ENCODE measurements around the gene LRRC37A. TPM values are rescaled to one million over a fixed set of nuclear protein-coding genes. Genes with fewer than 3 reads are reported as not detected.
A peak's percentile ranks its signal among the peaks of the same experiment; 100 is the strongest.
"Not testable (repeated sequence)": the region's sequence is repeated elsewhere in the genome, so short reads cannot be mapped to it uniquely, and the experiment has no call there.

LRRC37A gene
- total RNA-seq, 3 donors from 2014 or later (not counting 1 experiment from before 2014, with no cell fraction given): 1.9 to 8.0 (median 3.5) TPM

GRCh38 chr17:46286764-46287221 lies 8.1 kb upstream of the LRRC37A start:
- H3K4me3 Mint-ChIP-seq; H3K4me3 ChIP-seq (ENCODE audit: low read length); H3K27ac Mint-ChIP-seq; H3K4me1 ChIP-seq (ENCODE audit: control insufficient read depth, insufficient read depth, low read length); H3K4me1 Mint-ChIP-seq; H3K27me3 ChIP-seq (ENCODE audit: control insufficient read depth, insufficient read depth, low read length); H3K27me3 Mint-ChIP-seq (ENCODE audit: low read depth in 2 of 2); H3K9me3 ChIP-seq (ENCODE audit: control insufficient read depth, insufficient read depth, low read length); H3K36me3 Mint-ChIP-seq; H3K9me3 Mint-ChIP-seq; H3K27ac ChIP-seq (ENCODE audit: low read length); H3K36me3 ChIP-seq (ENCODE audit: control insufficient read depth, insufficient read depth, low read length): not testable (repeated sequence)
- peak; percentile 84 for TF ChIP-seq CTCF (IDR thresholded peaks at IDR 0.05)
- intact Hi-C loops (cut with micrococcal nuclease): loop anchor here (10.0 kb wide), 1 partner anchor 282 kb away; no protein-coding TSS in a partner anchor
- DNase-seq (peak; percentile 21 to 91), ATAC-seq (peak; percentile 85 to 98 (median 96))
- 1% methylated on average over 3 of the region's 3 CpGs for WGBS (ENCODE audit: insufficient coverage)

GRCh38 chr17:46287587-46287986 lies 7.3 kb upstream of the LRRC37A start:
- intact Hi-C loops (cut with micrococcal nuclease): loop anchor here (10.0 kb wide), 1 partner anchor 283 kb away; no protein-coding TSS in a partner anchor

DNA sequence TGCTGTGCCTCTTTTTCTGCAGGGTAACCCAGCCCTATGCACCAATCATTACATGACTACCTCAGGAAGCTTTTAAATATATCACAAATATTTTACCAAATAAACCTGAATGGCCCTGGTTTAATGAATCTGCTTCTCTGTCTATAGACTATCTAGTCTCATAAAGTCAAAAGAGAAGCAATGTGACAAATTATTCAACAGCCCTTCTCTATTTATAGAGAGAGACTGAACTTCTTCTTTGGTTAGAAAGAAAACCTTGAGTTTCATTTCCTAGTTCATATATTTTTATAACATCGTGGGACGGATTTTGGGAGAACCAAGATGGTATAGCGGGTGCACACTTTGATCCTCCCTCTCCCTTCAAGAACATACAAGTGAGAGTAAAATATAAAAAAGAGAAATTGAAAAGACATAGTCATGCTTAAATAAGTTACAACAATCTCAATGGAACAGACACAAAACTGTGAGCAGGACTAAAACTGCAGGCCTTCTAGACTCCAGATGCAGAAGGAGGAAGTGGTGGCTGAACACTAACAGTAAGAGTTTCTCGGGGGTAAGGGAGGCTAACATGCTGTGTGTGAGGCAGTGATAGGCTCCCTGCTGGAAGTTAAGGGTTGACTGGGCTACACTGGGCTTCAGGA lies 3.9 kb upstream of the LRRC37A start:
- H3K9me3 ChIP-seq (ENCODE audit: control insufficient read depth, insufficient read depth, low read length); H3K27ac Mint-ChIP-seq; H3K4me1 Mint-ChIP-seq; H3K4me1 ChIP-seq (ENCODE audit: control insufficient read depth, insufficient read depth, low read length); H3K9me3 Mint-ChIP-seq; ATAC-seq; DNase-seq; H3K36me3 Mint-ChIP-seq; H3K4me3 ChIP-seq (ENCODE audit: low read length); H3K4me3 Mint-ChIP-seq; H3K27me3 ChIP-seq (ENCODE audit: control insufficient read depth, insufficient read depth, low read length); intact Hi-C loops (cut with micrococcal nuclease); H3K36me3 ChIP-seq (ENCODE audit: control insufficient read depth, insufficient read depth, low read length); H3K27me3 Mint-ChIP-seq (ENCODE audit: low read depth in 2 of 2); H3K27ac ChIP-seq (ENCODE audit: low read length): not testable (repeated sequence)
- 10% methylated on average over 1 of the region's 4 CpGs for WGBS (ENCODE audit: insufficient coverage)

More at GRCh38 chr17:46287587-46287986, 7.3 kb upstream of the LRRC37A start:
- not testable (repeated sequence) for DNase-seq; H3K4me1 ChIP-seq (ENCODE audit: control insufficient read depth, insufficient read depth, low read length); H3K4me1 Mint-ChIP-seq; H3K27ac Mint-ChIP-seq; H3K27me3 ChIP-seq (ENCODE audit: control insufficient read depth, insufficient read depth, low read length); H3K4me3 Mint-ChIP-seq; H3K36me3 ChIP-seq (ENCODE audit: control insufficient read depth, insufficient read depth, low read length); ATAC-seq; H3K27me3 Mint-ChIP-seq (ENCODE audit: low read depth in 2 of 2); H3K36me3 Mint-ChIP-seq; H3K4me3 ChIP-seq (ENCODE audit: low read length); H3K9me3 ChIP-seq (ENCODE audit: control insufficient read depth, insufficient read depth, low read length); H3K27ac ChIP-seq (ENCODE audit: low read length); H3K9me3 Mint-ChIP-seq
- WGBS (ENCODE audit: insufficient coverage): 86% methylated on average over 7 of the region's 7 CpGs

DNA sequence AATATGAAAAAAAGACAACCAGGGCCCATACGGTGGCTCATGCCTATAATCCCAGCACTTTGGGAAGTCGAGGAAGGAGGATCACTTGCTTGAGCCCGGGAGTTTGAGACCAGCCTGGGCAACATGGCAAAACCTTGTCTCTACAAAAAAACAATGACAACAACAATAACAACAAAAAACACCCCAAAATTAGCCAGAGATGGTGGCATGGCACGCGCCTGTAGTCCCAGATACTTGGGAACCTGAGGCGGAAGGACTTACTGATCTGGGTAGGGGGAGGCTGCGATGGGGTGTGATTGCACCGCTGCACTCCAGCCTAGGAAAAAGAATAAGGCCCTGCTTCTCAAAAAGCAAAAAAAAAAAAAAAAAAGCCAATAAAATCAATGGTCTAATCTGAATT lies 3.3 kb upstream of the LRRC37A start:
- DNase-seq; H3K4me3 Mint-ChIP-seq; H3K27ac ChIP-seq (ENCODE audit: low read length); ATAC-seq; H3K9me3 Mint-ChIP-seq; intact Hi-C loops (cut with micrococcal nuclease); H3K4me3 ChIP-seq (ENCODE audit: low read length); H3K27me3 Mint-ChIP-seq (ENCODE audit: low read depth in 2 of 2); H3K9me3 ChIP-seq (ENCODE audit: control insufficient read depth, insufficient read depth, low read length); H3K4me1 ChIP-seq (ENCODE audit: control insufficient read depth, insufficient read depth, low read length); H3K27me3 ChIP-seq (ENCODE audit: control insufficient read depth, insufficient read depth, low read length); H3K36me3 Mint-ChIP-seq; H3K27ac Mint-ChIP-seq; H3K36me3 ChIP-seq (ENCODE audit: control insufficient read depth, insufficient read depth, low read length); H3K4me1 Mint-ChIP-seq: not testable (repeated sequence)
- 92% methylated on average over 2 of the region's 8 CpGs for WGBS (ENCODE audit: insufficient coverage)

DNA sequence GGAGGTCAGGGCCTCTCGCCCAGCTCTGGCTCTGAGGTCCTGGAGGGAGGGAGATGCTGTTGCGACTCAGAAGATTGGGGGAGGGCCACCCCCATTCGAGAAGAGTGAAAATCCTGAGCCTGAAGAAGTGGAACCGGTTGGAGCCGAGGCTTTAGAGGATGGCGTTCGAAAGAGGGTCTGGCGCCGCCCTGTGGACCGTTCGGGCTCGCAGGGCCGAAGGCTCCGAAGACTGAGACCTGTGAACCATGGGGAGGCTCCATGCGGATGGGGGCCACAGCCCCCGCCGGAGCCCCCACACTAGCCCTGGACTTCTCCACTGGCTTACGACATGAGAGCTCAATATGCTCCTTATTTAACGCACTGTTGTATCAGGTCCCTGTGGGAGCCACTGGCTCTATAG lies 46.3 kb downstream of the LRRC37A start:
- DNase-seq; H3K4me1 ChIP-seq (ENCODE audit: control insufficient read depth, insufficient read depth, low read length); H3K9me3 Mint-ChIP-seq; H3K4me3 Mint-ChIP-seq; H3K36me3 Mint-ChIP-seq; H3K27ac Mint-ChIP-seq; H3K27me3 Mint-ChIP-seq (ENCODE audit: low read depth in 2 of 2); H3K36me3 ChIP-seq (ENCODE audit: control insufficient read depth, insufficient read depth, low read length); intact Hi-C loops (cut with micrococcal nuclease); H3K4me1 Mint-ChIP-seq; H3K9me3 ChIP-seq (ENCODE audit: control insufficient read depth, insufficient read depth, low read length); H3K4me3 ChIP-seq (ENCODE audit: low read length); H3K27ac ChIP-seq (ENCODE audit: low read length); H3K27me3 ChIP-seq (ENCODE audit: control insufficient read depth, insufficient read depth, low read length): not testable (repeated sequence)
- peak in 1 of 3 donors; percentile 43 for ATAC-seq
- no CpG with 5 or more reads among the region's 19 CpGs for WGBS (ENCODE audit: insufficient coverage)

DNA sequence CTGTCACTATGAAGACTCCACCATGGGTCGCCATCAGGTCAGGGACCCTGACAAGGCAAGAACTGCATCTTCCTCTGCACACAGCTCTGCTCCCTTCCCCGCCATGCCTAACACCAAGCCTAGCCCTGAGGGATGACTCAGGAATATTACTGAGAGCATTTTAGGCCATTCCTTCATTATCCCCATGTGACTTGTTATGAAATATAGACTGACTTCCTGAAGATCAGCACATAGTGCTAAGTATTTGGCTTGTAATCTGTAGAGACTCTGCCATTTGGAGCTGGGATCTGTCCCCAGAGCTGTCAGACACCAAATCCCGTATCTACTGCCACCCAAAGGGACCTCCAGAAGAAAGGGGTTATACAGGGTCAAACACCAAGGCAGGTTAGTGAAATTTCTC lies 47.2 kb downstream of the LRRC37A start:
- H3K9me3 Mint-ChIP-seq; intact Hi-C loops (cut with micrococcal nuclease); DNase-seq; H3K36me3 Mint-ChIP-seq; ATAC-seq; H3K27me3 Mint-ChIP-seq (ENCODE audit: low read depth in 2 of 2); H3K9me3 ChIP-seq (ENCODE audit: control insufficient read depth, insufficient read depth, low read length); H3K4me3 ChIP-seq (ENCODE audit: low read length); H3K27ac ChIP-seq (ENCODE audit: low read length); H3K27ac Mint-ChIP-seq; H3K4me1 Mint-ChIP-seq; H3K4me3 Mint-ChIP-seq; H3K27me3 ChIP-seq (ENCODE audit: control insufficient read depth, insufficient read depth, low read length); H3K36me3 ChIP-seq (ENCODE audit: control insufficient read depth, insufficient read depth, low read length); H3K4me1 ChIP-seq (ENCODE audit: control insufficient read depth, insufficient read depth, low read length): not testable (repeated sequence)
- WGBS (ENCODE audit: insufficient coverage): no CpG with 5 or more reads among the region's 3 CpGs

DNA sequence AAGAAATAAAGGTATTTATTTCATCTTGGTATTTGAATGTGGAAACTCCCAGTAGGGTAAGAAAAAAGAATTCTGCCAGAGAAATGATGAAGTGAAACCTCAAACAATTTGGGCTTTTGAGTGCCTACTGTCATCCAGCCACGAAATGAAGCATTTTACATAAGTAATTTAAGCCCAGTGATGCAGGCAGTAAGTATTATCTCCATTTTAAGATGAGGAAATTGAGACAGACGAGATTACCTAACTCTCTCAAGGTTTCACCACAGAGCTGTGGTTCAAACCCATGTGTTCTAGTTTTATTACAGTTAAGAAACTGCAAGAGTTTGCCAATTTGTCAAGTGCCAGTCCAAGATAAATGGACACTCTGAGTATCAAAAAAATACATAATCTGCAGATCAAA lies 53.4 kb downstream of the LRRC37A start:
- peak in 2 of 3 donors; percentile 30 to 50 for ATAC-seq
- no CpG with 5 or more reads among the region's 2 CpGs for WGBS (ENCODE audit: insufficient coverage)
- H3K9me3 Mint-ChIP-seq; H3K27ac ChIP-seq (ENCODE audit: low read length); H3K9me3 ChIP-seq (ENCODE audit: control insufficient read depth, insufficient read depth, low read length); H3K36me3 Mint-ChIP-seq; DNase-seq; H3K27me3 Mint-ChIP-seq (ENCODE audit: low read depth in 2 of 2); H3K4me1 ChIP-seq (ENCODE audit: control insufficient read depth, insufficient read depth, low read length); H3K4me1 Mint-ChIP-seq; intact Hi-C loops (cut with micrococcal nuclease); H3K4me3 Mint-ChIP-seq; H3K27me3 ChIP-seq (ENCODE audit: control insufficient read depth, insufficient read depth, low read length); H3K36me3 ChIP-seq (ENCODE audit: control insufficient read depth, insufficient read depth, low read length); H3K27ac Mint-ChIP-seq; H3K4me3 ChIP-seq (ENCODE audit: low read length): not testable (repeated sequence)
